LNCAP (cell line): Measurements from ENCODE around the gene RAPGEF5.

ENCODE experiments used
- CTCF ChIP-seq: fragments of 450-650 bp; IDR thresholded peaks from 2 replicates; pipeline ENCODE4 v1.5.1; 2017; ENCODE audit warnings: mild to moderate bottlenecking

Gene RAPGEF5

GRCh38 chr7:22238354-22239311 lies 118.3 kb downstream of the RAPGEF5 start:
- TF ChIP-seq CTCF, result no peak

GRCh38 chr7:22235134-22235533 lies 121.8 kb downstream of the RAPGEF5 start:
- TF ChIP-seq CTCF, result no peak

GRCh38 chr7:22234227-22234626 lies 122.7 kb downstream of the RAPGEF5 start:
- TF ChIP-seq CTCF, result no peak

- TF ChIP-seq CTCF, result no peak
These were observed 125.1 kb downstream of the RAPGEF5 start for GRCh38 chr7:22231806-22232205.

GRCh38 chr7:22231141-22231540 lies 125.8 kb downstream of the RAPGEF5 start:
- TF ChIP-seq CTCF, result no peak

GRCh38 chr7:22230238-22230637 lies 126.7 kb downstream of the RAPGEF5 start:
- no peak for TF ChIP-seq CTCF

GRCh38 chr7:22229148-22229547 lies 127.8 kb downstream of the RAPGEF5 start:
- TF ChIP-seq CTCF, result no peak
